K562 (cell line): Measurements from ENCODE around the gene COMMD4. TPM values are rescaled to one million over a fixed set of nuclear protein-coding genes. Genes with fewer than 3 reads are reported as not detected.

Experiments
- ATAC-seq: fragments of 200-7000 bp; cut with Tn5 transposase; 3 replicates; pipeline ENCODE4 v1.9.1; 2020; ENCODE audit warnings: moderate library complexity
- BruUV-seq: library from RNA; stranded (reverse); fragments of 400-500 nt; replicated peaks from 2 replicates; lab custom pipeline; 2021; lab: Mats Ljungman, UMichigan
- CTCF ChIA-PET: fragments of 300-600 bp; formaldehyde crosslinking; extraction: SDS; loops from one replicate; lab custom pipeline; 2021; ENCODE audit warnings: low intra/inter-chr PET ratio; lab: Yijun Ruan, JAX
- POLR2A ChIA-PET: fragments of 300-600, 350-650 bp; sonication (Branson Sonifier 250); formaldehyde crosslinking; extraction: SDS; loops from one replicate; lab custom pipeline; 2021; ENCODE audit warnings: antibody characterized with exemption, inconsistent platforms; lab: Yijun Ruan, JAX
- DNase-seq, 4 experiments: peaks; one replicate each; pipeline versions ENCODE4 v3.0.0 to v3.0.0-alpha.2; 2011 to 2018; ENCODE audit warnings: low spot score in 3 of 4, mixed read lengths in 3 of 4; ENCODE audit errors: extremely low read depth in 1 of 4
- FAIRE-seq: peaks from 2 replicates; lab custom pipeline; 2011; peaks lifted over from hg19 to GRCh38; lab: Jason Lieb, UNC
- H2AFZ ChIP-seq: 2 replicates; pipeline ENCODE4 v1.6.0; 2011; ENCODE audit warnings: low read depth, low read length, control low read depth, inconsistent platforms
- H3K27ac ChIP-seq: fragments of 200-600 bp; 3 replicates; pipeline ENCODE4 v1.8.0; 2011; ENCODE audit warnings: low read depth, mild to moderate bottlenecking, control low read depth, inconsistent platforms, low read length, moderate library complexity, mixed read lengths; ENCODE audit errors: extremely low read depth
- H3K27me3 ChIP-seq, 2 experiments: fragments of 300-600 bp in 1 of 2; 2 replicates in 1 of 2; 3 replicates in 1 of 2; pipeline versions ENCODE4 v1.6.0 to v1.8.0; 2011; ENCODE audit warnings: inconsistent platforms in 2 of 2, low read length in 2 of 2, mild to moderate bottlenecking in 1 of 2, mixed read lengths in 1 of 2, moderate library complexity in 1 of 2; ENCODE audit not compliant: control insufficient read depth in 2 of 2, insufficient read depth in 2 of 2
- H3K36me3 ChIP-seq: fragments of 300-600 bp; 3 replicates; pipeline ENCODE4 v1.8.0; 2011; ENCODE audit warnings: mild to moderate bottlenecking, low read length, inconsistent platforms; ENCODE audit not compliant: control insufficient read depth, insufficient read depth
- H3K4me1 ChIP-seq, 2 experiments: fragments of 200-600 bp in 1 of 2; replicated peaks in 1 of 2; 2 replicates in 1 of 2; 3 replicates in 1 of 2; pipeline versions ENCODE4 v1.5.1 to v1.8.0; 2011; ENCODE audit warnings: inconsistent platforms in 2 of 2, low read length in 2 of 2, mild to moderate bottlenecking in 1 of 2, mixed read lengths in 1 of 2, moderate library complexity in 1 of 2; ENCODE audit not compliant: control insufficient read depth in 2 of 2, insufficient read depth in 2 of 2
- H3K4me2 ChIP-seq: 2 replicates; pipeline ENCODE4 v1.6.1; 2011; ENCODE audit warnings: low read length, control low read depth, inconsistent platforms, mixed read lengths; ENCODE audit not compliant: insufficient read depth
- H3K4me3 ChIP-seq: fragments of 200-600 bp; sonication (generic), shearing (Covaris generic); 2 replicates; pipeline ENCODE4 v1.5.1; 2016; ENCODE audit warnings: control low read depth, inconsistent platforms
- H3K79me2 ChIP-seq: fragments of 200-600 bp; 3 replicates; pipeline ENCODE4 v1.8.0; 2011; ENCODE audit warnings: low read length, inconsistent platforms; ENCODE audit not compliant: control insufficient read depth, insufficient read depth
- H3K9ac ChIP-seq, 2 experiments: 2 replicates each; pipeline versions ENCODE4 v1.6.0 to v1.6.1; 2011; ENCODE audit warnings: low read depth in 2 of 2, low read length in 2 of 2, control low read depth in 1 of 2, inconsistent platforms in 1 of 2, mild to moderate bottlenecking in 1 of 2, mixed read lengths in 1 of 2; ENCODE audit not compliant: insufficient read depth in 1 of 2
- H3K9me1 ChIP-seq: one replicate; pipeline ENCODE4 v1.6.0; 2011; ENCODE audit warnings: inconsistent platforms, mild to moderate bottlenecking, low read length, moderate library complexity; ENCODE audit not compliant: control insufficient read depth, insufficient read depth
- H3K9me3 ChIP-seq: replicated peaks from 2 replicates; pipeline ENCODE4 v1.5.1; 2011; ENCODE audit warnings: low read depth, low read length, inconsistent platforms; ENCODE audit not compliant: control insufficient read depth, insufficient read depth
- H4K20me1 ChIP-seq: replicated peaks from 2 replicates; pipeline ENCODE4 v1.6.1; 2011; ENCODE audit warnings: low read length, inconsistent platforms, mixed read lengths; ENCODE audit not compliant: control insufficient read depth, insufficient read depth
- BCL6 ChIP-seq: fragments of 250-450 bp; sonication (Bioruptor Pico); IDR thresholded peaks from 2 replicates; pipeline ENCODE4 v1.4.0; 2020
- BRCA1 ChIP-seq, 2 experiments: fragments of 450-650 bp in 1 of 2; sonication (generic) in 1 of 2; formaldehyde crosslinking in 1 of 2; IDR thresholded peaks; 2 replicates each; pipeline versions ENCODE4 v1.5.0 to v1.6.1; 2017 to 2020; ENCODE audit warnings: mild to moderate bottlenecking in 1 of 2, missing genetic modification reagents in 1 of 2
- KDM1A ChIP-seq, 2 experiments: fragments of 450-650 bp; IDR thresholded peaks; 2 replicates each; pipeline ENCODE4 v1.6.1; 2016; ENCODE audit warnings: mild to moderate bottlenecking in 2 of 2
- WGBS: fragments of 100-300 bp; shearing (Covaris generic); methylation state at CpG from one replicate; pipeline ENCODE4 v1.1.6; 2016; ENCODE audit warnings: low coverage, mixed read lengths; ENCODE audit not compliant: insufficient coverage; ENCODE audit errors: missing lambda C conversion rate; 5-methylcytosine and 5-hydroxymethylcytosine counted together
- in situ Hi-C: fragments of 300-500 bp; cut with MboI; formaldehyde crosslinking; loops from 4 replicates; pipeline ENCODE4 v1.15.0; 2018; ENCODE audit warnings: inconsistent platforms, mixed read lengths
- intact Hi-C: fragments of 100-400 bp; cut with micrococcal nuclease; formaldehyde crosslinking; loops from 2 replicates; pipeline ENCODE4 v1.14.2; 2022
- polyA plus RNA-seq, 8 experiments: library from polyadenylated mRNA; depleted of rRNA in 4 of 8; stranded (reverse) in 5 of 8; unstranded in 3 of 8; fragments of >200 nt; fragmentation: Nextera tagmentation in 2 of 8; fragmentation: Illumina TruSeq in 1 of 8; extraction: Ambion mirVana in 2 of 8; extraction: Trizol in 1 of 8; gene quantifications; 2 replicates each; pipeline versions ENCODE4 v1.2.1 to v1.2.3, GENCODE V29; 2011 to 2014; ENCODE audit warnings: inconsistent platforms in 1 of 8, missing spikeins in 1 of 8
- total RNA-seq, 7 experiments: library from RNA; depleted of rRNA in 6 of 7; stranded (reverse); fragments of >200 nt in 6 of 7; fragmentation: Illumina TruSeq in 2 of 7; extraction: Trizol in 2 of 7; gene quantifications; 2 replicates each; pipeline versions ENCODE4 v1.2.1 to v1.2.3, GENCODE V29; 2011 to 2021; ENCODE audit warnings: low replicate concordance in 1 of 7
- TF ChIP-seq, protein P1 (sequence below): fragments of 250-450 bp; sonication (Bioruptor Pico); IDR thresholded peaks from 2 replicates; pipeline ENCODE4 v1.8.0; 2022; ENCODE audit warnings: inconsistent platforms
- TF ChIP-seq, protein P2 (sequence below): IDR thresholded peaks from 2 replicates; pipeline ENCODE4 v1.6.1; 2016; ENCODE audit warnings: missing genetic modification characterization, missing compliant biosample characterization

The COMMD4 gene
- total and polyA plus RNA-seq, 9 of the 15 experiments (the other 6 are each of a cell fraction or from before 2014, with no cell fraction given) = 20.4 to 140 (median 63.9) TPM

DNA sequence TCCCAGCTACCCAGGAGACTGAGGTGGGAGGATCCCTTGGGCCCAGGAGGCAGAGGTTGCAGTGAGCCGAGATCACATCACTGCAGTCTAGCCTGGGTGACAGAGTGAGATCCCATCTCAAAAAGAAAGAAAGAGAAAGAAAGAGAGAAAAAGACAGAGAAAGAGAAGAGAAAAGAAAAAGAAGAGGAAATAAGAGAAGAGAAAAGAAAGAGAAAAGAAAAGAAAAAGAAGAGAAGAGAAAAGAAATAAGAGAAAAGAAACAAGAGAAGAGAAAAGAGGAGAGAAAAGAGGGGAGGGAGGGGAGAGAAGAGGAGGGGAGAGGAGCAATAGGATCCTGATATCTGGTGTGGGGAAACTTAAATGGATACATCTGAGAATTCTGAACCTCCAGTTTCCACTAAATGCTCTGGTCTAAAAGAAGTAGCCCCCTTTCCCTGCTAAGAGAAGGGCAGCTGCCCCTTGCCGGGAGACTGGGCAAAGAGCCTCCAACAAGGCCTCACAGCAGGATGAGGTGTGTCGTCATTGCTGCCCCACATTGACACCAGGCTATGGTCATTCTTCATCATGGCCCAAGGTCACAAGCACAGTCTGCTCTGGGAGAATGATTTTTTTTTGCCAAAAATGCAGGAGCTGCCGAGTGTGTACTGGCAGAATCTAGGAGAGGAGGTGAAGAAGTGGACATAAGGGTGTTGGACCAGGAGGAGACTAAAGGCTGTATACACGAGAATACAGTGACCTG is 21.1 kb upstream of the COMMD4 start:
- H3K9me3 ChIP-seq = no peaks in the 10 kb centered on the region
- H3K79me2 ChIP-seq = no peaks in the 10 kb centered on the region
- TF ChIP-seq, protein P1, sequence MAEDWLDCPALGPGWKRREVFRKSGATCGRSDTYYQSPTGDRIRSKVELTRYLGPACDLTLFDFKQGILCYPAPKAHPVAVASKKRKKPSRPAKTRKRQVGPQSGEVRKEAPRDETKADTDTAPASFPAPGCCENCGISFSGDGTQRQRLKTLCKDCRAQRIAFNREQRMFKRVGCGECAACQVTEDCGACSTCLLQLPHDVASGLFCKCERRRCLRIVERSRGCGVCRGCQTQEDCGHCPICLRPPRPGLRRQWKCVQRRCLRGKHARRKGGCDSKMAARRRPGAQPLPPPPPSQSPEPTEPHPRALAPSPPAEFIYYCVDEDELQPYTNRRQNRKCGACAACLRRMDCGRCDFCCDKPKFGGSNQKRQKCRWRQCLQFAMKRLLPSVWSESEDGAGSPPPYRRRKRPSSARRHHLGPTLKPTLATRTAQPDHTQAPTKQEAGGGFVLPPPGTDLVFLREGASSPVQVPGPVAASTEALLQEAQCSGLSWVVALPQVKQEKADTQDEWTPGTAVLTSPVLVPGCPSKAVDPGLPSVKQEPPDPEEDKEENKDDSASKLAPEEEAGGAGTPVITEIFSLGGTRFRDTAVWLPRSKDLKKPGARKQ (CRISPR knock-in tag) = no peak
- TF ChIP-seq BCL6 (CRISPR knock-in tag) = no peak
- TF ChIP-seq KDM1A (IDR thresholded peaks at IDR 0.05) = peak in 1 of 2 experiments; percentile 7; a peak in 1 of 4 replicates
- no peak for TF ChIP-seq BRCA1 (IDR thresholded peaks at IDR 0.05)
- no peak for TF ChIP-seq BRCA1 (CRISPR knock-in tag; IDR thresholded peaks at IDR 0.05)
- TF ChIP-seq, protein P2, sequence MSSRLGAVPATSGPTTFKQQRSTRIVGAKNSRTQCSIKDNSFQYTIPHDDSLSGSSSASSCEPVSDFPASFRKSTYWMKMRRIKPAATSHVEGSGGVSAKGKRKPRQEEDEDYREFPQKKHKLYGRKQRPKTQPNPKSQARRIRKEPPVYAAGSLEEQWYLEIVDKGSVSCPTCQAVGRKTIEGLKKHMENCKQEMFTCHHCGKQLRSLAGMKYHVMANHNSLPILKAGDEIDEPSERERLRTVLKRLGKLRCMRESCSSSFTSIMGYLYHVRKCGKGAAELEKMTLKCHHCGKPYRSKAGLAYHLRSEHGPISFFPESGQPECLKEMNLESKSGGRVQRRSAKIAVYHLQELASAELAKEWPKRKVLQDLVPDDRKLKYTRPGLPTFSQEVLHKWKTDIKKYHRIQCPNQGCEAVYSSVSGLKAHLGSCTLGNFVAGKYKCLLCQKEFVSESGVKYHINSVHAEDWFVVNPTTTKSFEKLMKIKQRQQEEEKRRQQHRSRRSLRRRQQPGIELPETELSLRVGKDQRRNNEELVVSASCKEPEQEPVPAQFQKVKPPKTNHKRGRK (tag) = peak; percentile 73
- WGBS = 16% methylated on average over 5 of the region's 5 CpGs
- in situ Hi-C loops = loop anchor here (10.0 kb wide), 1 partner anchor 620 kb away; no protein-coding TSS in a partner anchor
- no peaks in the 10 kb centered on the region; a peak in 1 of 5 replicates for H3K27me3 ChIP-seq
- no peak for DNase-seq
- no peaks in the 10 kb centered on the region for H3K36me3 ChIP-seq
- no peak overlapping the region for H2AFZ ChIP-seq
- FAIRE-seq = no peak
- CTCF ChIA-PET = no interaction called here
- BruUV-seq = no TSS peak
- H3K9me1 ChIP-seq = no peaks in the 10 kb centered on the region
- no peak overlapping the region for H3K4me3 ChIP-seq
- POLR2A ChIA-PET = no interaction called here
- H3K27ac ChIP-seq = no peak overlapping the region
- H3K9ac ChIP-seq = no peak overlapping the region
- intact Hi-C loops = no loop called here
- H4K20me1 ChIP-seq = no peaks in the 10 kb centered on the region
- H3K4me2 ChIP-seq = no peak overlapping the region
- ATAC-seq = no peak
- H3K4me1 ChIP-seq = no peaks in the 10 kb centered on the region
